H1 (cell line): Measurements from ENCODE around the gene CEP128. TPM values are rescaled to one million over a fixed set of nuclear protein-coding genes. Genes with fewer than 3 reads are reported as not detected.

Source experiments
- CTCF ChIA-PET: fragments of 300-600 bp; sonication (Branson Sonifier 250); formaldehyde crosslinking; loops from one replicate; lab custom pipeline; 2021; ENCODE audit not compliant: partially characterized antibody; lab: Charles Lee
- POLR2A ChIA-PET: fragments of 300-600 bp; sonication (Branson Sonifier 250); formaldehyde crosslinking; loops from one replicate; lab custom pipeline; 2021; ENCODE audit warnings: inconsistent platforms; ENCODE audit not compliant: partially characterized antibody; lab: Charles Lee
- DNase-seq, 2 experiments: peaks; one replicate each; pipeline versions ENCODE4 v3.0.0 to v3.0.0-alpha.2; 2010 to 2022; ENCODE audit warnings: low spot score in 2 of 2, low read depth in 1 of 2, mixed read lengths in 1 of 2
- FAIRE-seq: peaks from 2 replicates; lab custom pipeline; 2011; peaks lifted over from hg19 to GRCh38; lab: Jason Lieb, UNC
- H2AFZ ChIP-seq: 2 replicates; pipeline ENCODE4 v1.8.1; 2012; ENCODE audit warnings: low read length, inconsistent platforms
- H2AK5ac ChIP-seq: 2 replicates; pipeline ENCODE4 v1.6.1; 2013; ENCODE audit warnings: low read depth, low read length
- H2BK120ac ChIP-seq: replicated peaks from 2 replicates; pipeline ENCODE3; 2013; ENCODE audit warnings: low read depth, low read length, inconsistent platforms
- H2BK12ac ChIP-seq: 2 replicates; pipeline ENCODE4 v1.6.1; 2013; ENCODE audit warnings: low read depth, low read length
- H2BK15ac ChIP-seq: 2 replicates; pipeline ENCODE4 v1.6.1; 2013; ENCODE audit warnings: low read length
- H2BK20ac ChIP-seq: 2 replicates; pipeline ENCODE4 v1.6.1; 2013; ENCODE audit warnings: low read length
- H2BK5ac ChIP-seq: 2 replicates; pipeline ENCODE4 v1.6.1; 2013; ENCODE audit warnings: low read depth, low read length
- H3K14ac ChIP-seq: 2 replicates; pipeline ENCODE4 v1.6.1; 2013; ENCODE audit warnings: inconsistent platforms; ENCODE audit not compliant: insufficient read length
- H3K18ac ChIP-seq: 2 replicates; pipeline ENCODE4 v1.6.1; 2013; ENCODE audit warnings: low read length; ENCODE audit errors: extremely low read depth
- H3K23ac ChIP-seq: 2 replicates; pipeline ENCODE4 v1.6.1; 2013; ENCODE audit warnings: inconsistent platforms; ENCODE audit not compliant: insufficient read length
- H3K23me2 ChIP-seq: 2 replicates; pipeline ENCODE4 v1.6.1; 2013; ENCODE audit warnings: low read depth, low read length
- H3K27ac ChIP-seq: 2 replicates; pipeline ENCODE4 v1.6.1; 2011; ENCODE audit warnings: low read depth, low read length, inconsistent platforms
- H3K27me3 ChIP-seq, 4 experiments: replicated peaks in 1 of 4; 1 replicate in 1 of 4; 2 replicates in 3 of 4; pipeline versions ENCODE4 v1.6.1 to v1.8.1; 2011 to 2013; ENCODE audit warnings: low read length in 3 of 4, mild to moderate bottlenecking in 3 of 4, inconsistent platforms in 2 of 4, mixed read lengths in 2 of 4, moderate library complexity in 1 of 4; ENCODE audit not compliant: control insufficient read depth in 3 of 4, insufficient read depth in 3 of 4; ENCODE audit errors: extremely low read depth in 1 of 4
- H3K36me3 ChIP-seq, 4 experiments: 2 replicates each; pipeline versions ENCODE4 v1.6.1 to v1.8.1; 2011 to 2013; ENCODE audit warnings: mild to moderate bottlenecking in 4 of 4, low read length in 3 of 4, moderate library complexity in 2 of 4, control low read depth in 1 of 4, inconsistent platforms in 1 of 4; ENCODE audit not compliant: insufficient read depth in 4 of 4, control insufficient read depth in 2 of 4
- H3K4ac ChIP-seq: replicated peaks from 2 replicates; pipeline ENCODE3; 2013; ENCODE audit warnings: low read length, low read depth, mixed read lengths, inconsistent platforms; ENCODE audit not compliant: insufficient read length
- H3K4me1 ChIP-seq, 4 experiments: replicated peaks in 1 of 4; 1 replicate in 1 of 4; 2 replicates in 3 of 4; pipeline versions ENCODE4 v1.6.1 to v1.8.1; 2011 to 2013; ENCODE audit warnings: low read length in 3 of 4, inconsistent platforms in 2 of 4, mixed read lengths in 1 of 4; ENCODE audit not compliant: insufficient read depth in 4 of 4, control insufficient read depth in 3 of 4
- H3K4me2 ChIP-seq, 2 experiments: 2 replicates each; pipeline versions ENCODE4 v1.6.1 to v1.8.1; 2011 to 2013; ENCODE audit warnings: low read depth in 2 of 2, low read length in 2 of 2, control low read depth in 1 of 2, inconsistent platforms in 1 of 2, mild to moderate bottlenecking in 1 of 2; ENCODE audit not compliant: insufficient read depth in 1 of 2
- H3K4me3 ChIP-seq, 4 experiments: fragments of 200-600, 300-600 bp in 1 of 4; sonication (generic), shearing (Covaris generic), sonication (Bioruptor Twin) in 1 of 4; 2 replicates each; pipeline versions ENCODE4 v1.5.1 to v1.8.1; 2011 to 2016; ENCODE audit warnings: low read length in 4 of 4, low read depth in 3 of 4, control low read depth in 2 of 4, inconsistent platforms in 2 of 4, mild to moderate bottlenecking in 2 of 4, mixed read lengths in 1 of 4, moderate library complexity in 1 of 4; ENCODE audit not compliant: insufficient read depth in 2 of 4; ENCODE audit errors: extremely low read depth in 1 of 4
- H3K56ac ChIP-seq: replicated peaks from 2 replicates; pipeline ENCODE3; 2013; ENCODE audit warnings: low read depth, mild to moderate bottlenecking, mixed read lengths, low read length, inconsistent platforms; ENCODE audit not compliant: insufficient read length
- H3K79me1 ChIP-seq: 2 replicates; pipeline ENCODE4 v1.6.1; 2013; ENCODE audit warnings: low read depth, low read length, control low read depth
- H3K79me2 ChIP-seq, 2 experiments: 2 replicates each; pipeline versions ENCODE4 v1.6.1 to v1.8.1; 2012 to 2013; ENCODE audit warnings: low read length in 2 of 2, mild to moderate bottlenecking in 2 of 2, inconsistent platforms in 1 of 2; ENCODE audit not compliant: insufficient read depth in 2 of 2, control insufficient read depth in 1 of 2
- H3K9ac ChIP-seq, 4 experiments: replicated peaks in 1 of 4; 1 replicate in 1 of 4; 2 replicates in 3 of 4; pipeline versions ENCODE4 v1.6.1 to v1.8.1; 2011 to 2013; ENCODE audit warnings: low read depth in 3 of 4, low read length in 3 of 4, control low read depth in 2 of 4, mild to moderate bottlenecking in 2 of 4, moderate library complexity in 2 of 4, inconsistent platforms in 1 of 4; ENCODE audit errors: extremely low read depth in 1 of 4
- H3K9me3 ChIP-seq, 2 experiments: 2 replicates each; pipeline versions ENCODE4 v1.6.1 to v1.8.1; 2012 to 2013; ENCODE audit warnings: mild to moderate bottlenecking in 2 of 2, moderate library complexity in 2 of 2, control low read depth in 1 of 2, inconsistent platforms in 1 of 2, low read depth in 1 of 2, low read length in 1 of 2, mixed read lengths in 1 of 2; ENCODE audit not compliant: insufficient read depth in 2 of 2
- H4K20me1 ChIP-seq, 2 experiments: replicated peaks in 1 of 2; 2 replicates each; pipeline versions ENCODE3 to v1.8.1; 2011 to 2013; ENCODE audit warnings: inconsistent platforms in 2 of 2, low read length in 2 of 2, mild to moderate bottlenecking in 1 of 2; ENCODE audit not compliant: insufficient read depth in 2 of 2, control insufficient read depth in 1 of 2
- H4K5ac ChIP-seq: 2 replicates; pipeline ENCODE4 v1.6.1; 2013; ENCODE audit warnings: low read length, low read depth, mixed read lengths, inconsistent platforms; ENCODE audit not compliant: insufficient read length
- H4K8ac ChIP-seq: 2 replicates; pipeline ENCODE4 v1.8.0; 2013; ENCODE audit warnings: mild to moderate bottlenecking, moderate library complexity, low read length, inconsistent platforms; ENCODE audit not compliant: insufficient read depth; ENCODE audit errors: extremely low read depth
- H4K91ac ChIP-seq: replicated peaks from 2 replicates; pipeline ENCODE3; 2013; ENCODE audit warnings: low read length, mixed read lengths, inconsistent platforms; ENCODE audit not compliant: insufficient read length
- BACH1 ChIP-seq: IDR thresholded peaks from 2 replicates; pipeline ENCODE4 v1.6.1; 2012; ENCODE audit warnings: low read length, improper control_type of control experiment
- CBX8 ChIP-seq: fragments of 300-800, 300-1000 bp; sonication (generic); IDR thresholded peaks from 2 replicates; pipeline ENCODE4 v1.7.1; 2016; ENCODE audit warnings: low read depth, low read length, borderline replicate concordance
- CTBP2 ChIP-seq: IDR thresholded peaks from 2 replicates; pipeline ENCODE4 v1.7.0; 2011; ENCODE audit warnings: borderline replicate concordance, mild to moderate bottlenecking, moderate library complexity, mixed read lengths, low read length; ENCODE audit not compliant: insufficient read depth, insufficient read length
- EGR1 ChIP-seq: IDR thresholded peaks from 2 replicates; pipeline ENCODE4 v1.6.1; 2011; ENCODE audit warnings: low read depth, low read length, borderline replicate concordance
- EP300 ChIP-seq, 2 experiments: IDR thresholded peaks; 1 replicate in 1 of 2; 2 replicates in 1 of 2; pipeline ENCODE4 v1.6.1; 2011 to 2012; ENCODE audit warnings: low read depth in 2 of 2, low read length in 2 of 2, mild to moderate bottlenecking in 2 of 2, borderline replicate concordance in 1 of 2, inconsistent platforms in 1 of 2, moderate library complexity in 1 of 2
- FOSL1 ChIP-seq: IDR thresholded peaks from 2 replicates; pipeline ENCODE4 v1.6.1; 2011; ENCODE audit warnings: mild to moderate bottlenecking, low read depth, low read length, moderate library complexity; ENCODE audit not compliant: insufficient read depth
- HDAC2 ChIP-seq, 2 experiments: fragments of 300-600 bp in 1 of 2; sonication (generic) in 1 of 2; IDR thresholded peaks; 2 replicates each; pipeline ENCODE4 v1.6.1; 2011 to 2012; ENCODE audit warnings: low read depth in 2 of 2, low read length in 2 of 2, mild to moderate bottlenecking in 2 of 2, moderate library complexity in 2 of 2, borderline replicate concordance in 1 of 2, inconsistent platforms in 1 of 2
- NANOG ChIP-seq: IDR thresholded peaks from 2 replicates; pipeline ENCODE4 v1.6.1; 2011; ENCODE audit warnings: low read length, low read depth, mild to moderate bottlenecking, inconsistent platforms; ENCODE audit not compliant: insufficient read depth, poor library complexity, severe bottlenecking
- RXRA ChIP-seq: IDR thresholded peaks from 2 replicates; pipeline ENCODE4 v1.6.1; 2011; ENCODE audit warnings: low read depth, mild to moderate bottlenecking, low read length, moderate library complexity; ENCODE audit not compliant: insufficient read depth
- WGBS, 2 experiments: shearing (Covaris generic) in 1 of 2; methylation state at CpG; one replicate each; pipeline versions ENCODE4 v1.1.6 to v1.1.7; 2013 to 2015; ENCODE audit warnings: low lambda C conversion rate in 2 of 2, mixed read lengths in 2 of 2, inconsistent platforms in 1 of 2, low coverage in 1 of 2, missing lambda C conversion rate in 1 of 2; ENCODE audit not compliant: insufficient replicate concordance in 2 of 2, insufficient coverage in 1 of 2, insufficient read length in 1 of 2; ENCODE audit errors: extremely low coverage in 1 of 2, missing lambda C conversion rate in 1 of 2; 5-methylcytosine and 5-hydroxymethylcytosine counted together
- polyA plus RNA-seq, 7 experiments: library from polyadenylated mRNA; depleted of rRNA in 3 of 7; stranded (reverse) in 5 of 7; unstranded in 2 of 7; fragments of >200 nt in 5 of 7; fragments of 200-250 nt in 2 of 7; gene quantifications; 1 replicate in 5 of 7; 2 replicates in 1 of 7; 4 replicates in 1 of 7; pipeline versions ENCODE4 v1.2.1 to v1.2.3, GENCODE V29; 2011 to 2013; ENCODE audit warnings: missing spikeins in 2 of 7, mixed read lengths in 2 of 7
- total RNA-seq: library from RNA; stranded (reverse); fragmentation: NEBNext Ultra II Directional; extraction: Animal tissue kit (Norgen Biotek cat#: 25700); gene quantifications from 2 replicates; pipeline ENCODE4 v1.2.1, GENCODE V29; 2021
- TF ChIP-seq, protein P1 (sequence below), 3 experiments: IDR thresholded peaks; 1 replicate in 2 of 3; 2 replicates in 1 of 3; pipeline versions ENCODE4 v1.5.1 to v1.6.1; 2011; ENCODE audit warnings: low read length in 3 of 3, mild to moderate bottlenecking in 3 of 3, inconsistent platforms in 2 of 3, low read depth in 1 of 3, moderate library complexity in 1 of 3; ENCODE audit not compliant: insufficient read depth in 1 of 3; ENCODE audit errors: control extremely low read depth in 1 of 3

The CEP128 gene
- total and polyA plus RNA-seq, 2 of the 8 experiments (the other 6 are each of a cell fraction or from before 2014, with no cell fraction given) = 1.9 to 17.0 TPM

DNA sequence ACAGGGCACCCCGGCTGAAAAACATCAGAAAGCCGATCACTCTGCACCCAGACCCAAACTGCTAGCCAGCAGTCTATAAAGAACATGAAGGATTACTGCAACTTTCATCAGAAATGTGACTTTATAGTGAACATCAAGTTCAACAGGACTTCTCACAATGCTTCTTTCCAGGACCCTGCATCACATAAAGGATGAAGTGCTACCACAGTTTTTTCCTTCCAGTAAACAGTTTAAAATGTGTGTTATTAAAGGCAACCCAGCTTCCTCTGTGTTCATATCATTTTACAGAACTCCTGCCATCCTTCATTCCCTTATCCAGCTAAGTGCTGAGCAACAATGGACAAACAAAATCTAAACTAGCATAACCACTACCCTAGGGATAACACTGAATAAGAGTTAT lies 449.9 kb downstream of the CEP128 start:
- H3K23ac ChIP-seq = no peak overlapping the region
- H3K36me3 ChIP-seq = no peaks in the 10 kb centered on the region
- no peak overlapping the region for H3K9ac ChIP-seq
- no peak for DNase-seq
- H2AK5ac ChIP-seq = no peak overlapping the region
- no peaks in the 10 kb centered on the region for H3K27me3 ChIP-seq
- H4K5ac ChIP-seq = no peak overlapping the region
- H3K4me2 ChIP-seq = no peak overlapping the region
- no peak overlapping the region for H2BK20ac ChIP-seq
- no peak overlapping the region for H2BK120ac ChIP-seq
- ChIA-PET POLR2A (no interaction called here), CTCF (interaction anchor here (1.0 to 1.1 kb wide), 2 partner anchors 23 to 130 kb away, joined by 3 to 4 read pairs; no protein-coding TSS in a partner anchor)
- H3K23me2 ChIP-seq = no peaks in the 10 kb centered on the region
- H4K20me1 ChIP-seq = no peaks in the 10 kb centered on the region
- peaks cover 0 to 2% (median 0%) of the 10 kb centered on the region in 4 experiments; a peak in 1 of 7 replicates for H3K4me1 ChIP-seq
- no peak overlapping the region for H4K8ac ChIP-seq
- no peak overlapping the region for H3K18ac ChIP-seq
- H3K79me1 ChIP-seq = no peaks in the 10 kb centered on the region
- no peak overlapping the region for H2AFZ ChIP-seq
- FAIRE-seq = no peak
- no peaks in the 10 kb centered on the region for H3K9me3 ChIP-seq
- H3K4ac ChIP-seq = no peak overlapping the region
- H2BK5ac ChIP-seq = no peak overlapping the region
- H3K14ac ChIP-seq = no peak overlapping the region
- no peaks in the 10 kb centered on the region for H3K79me2 ChIP-seq
- no peak overlapping the region for H4K91ac ChIP-seq
- no peak overlapping the region for H3K4me3 ChIP-seq
- H2BK15ac ChIP-seq = no peak overlapping the region
- 90% methylated on average over 2 of the region's 2 CpGs; no CpG with 5 or more reads in 1 of the 2 experiments for WGBS, 2 experiments
- H3K56ac ChIP-seq = no peak overlapping the region
- H2BK12ac ChIP-seq = no peak overlapping the region
- no peak overlapping the region for H3K27ac ChIP-seq
- TF ChIP-seq FOSL1 = no peak
- TF ChIP-seq, protein P1, sequence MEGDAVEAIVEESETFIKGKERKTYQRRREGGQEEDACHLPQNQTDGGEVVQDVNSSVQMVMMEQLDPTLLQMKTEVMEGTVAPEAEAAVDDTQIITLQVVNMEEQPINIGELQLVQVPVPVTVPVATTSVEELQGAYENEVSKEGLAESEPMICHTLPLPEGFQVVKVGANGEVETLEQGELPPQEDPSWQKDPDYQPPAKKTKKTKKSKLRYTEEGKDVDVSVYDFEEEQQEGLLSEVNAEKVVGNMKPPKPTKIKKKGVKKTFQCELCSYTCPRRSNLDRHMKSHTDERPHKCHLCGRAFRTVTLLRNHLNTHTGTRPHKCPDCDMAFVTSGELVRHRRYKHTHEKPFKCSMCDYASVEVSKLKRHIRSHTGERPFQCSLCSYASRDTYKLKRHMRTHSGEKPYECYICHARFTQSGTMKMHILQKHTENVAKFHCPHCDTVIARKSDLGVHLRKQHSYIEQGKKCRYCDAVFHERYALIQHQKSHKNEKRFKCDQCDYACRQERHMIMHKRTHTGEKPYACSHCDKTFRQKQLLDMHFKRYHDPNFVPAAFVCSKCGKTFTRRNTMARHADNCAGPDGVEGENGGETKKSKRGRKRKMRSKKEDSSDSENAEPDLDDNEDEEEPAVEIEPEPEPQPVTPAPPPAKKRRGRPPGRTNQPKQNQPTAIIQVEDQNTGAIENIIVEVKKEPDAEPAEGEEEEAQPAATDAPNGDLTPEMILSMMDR (IDR thresholded peaks at IDR 0.05; ENCODE audit: control extremely low read depth in 1 of 3, insufficient read depth in 1 of 3, low read depth in 1 of 3, low read length in 3 of 3) = no peak
- TF ChIP-seq EP300 (IDR thresholded peaks at IDR 0.05; ENCODE audit: borderline replicate concordance in 1 of 2, low read depth in 2 of 2, low read length in 2 of 2) = no peak
- TF ChIP-seq EGR1 = no peak
- no peak for TF ChIP-seq CBX8
- no peak for TF ChIP-seq CTBP2
- TF ChIP-seq HDAC2 (IDR thresholded peaks at IDR 0.05; ENCODE audit: borderline replicate concordance in 1 of 2, low read depth in 2 of 2, low read length in 2 of 2) = no peak
- TF ChIP-seq RXRA = no peak
- no peak for TF ChIP-seq BACH1
- no peak for TF ChIP-seq NANOG
